Parathyroid adenoma (tissue), 2 donors: ENCODE results near the gene FBN2.

Experiments
- H2AFZ ChIP-seq: fragments of 300-600 bp; sonication (generic); one replicate; pipeline ENCODE4 v1.7.0; 2017; ENCODE audit warnings: antibody characterized with exemption, mild to moderate bottlenecking
- H3K27ac ChIP-seq: fragments of 300-600 bp; sonication (generic); one replicate; pipeline ENCODE4 v1.7.0; 2017
- H3K27me3 ChIP-seq: fragments of 300-600 bp; sonication (generic); one replicate; pipeline ENCODE4 v1.7.0; 2017; ENCODE audit warnings: low read length; ENCODE audit not compliant: control insufficient read depth, insufficient read depth
- H3K36me3 ChIP-seq: fragments of 300-600 bp; sonication (generic); one replicate; pipeline ENCODE4 v1.7.0; 2017; ENCODE audit warnings: low read length; ENCODE audit not compliant: control insufficient read depth, insufficient read depth
- H3K4me1 ChIP-seq: fragments of 300-600 bp; sonication (generic); one replicate; pipeline ENCODE4 v1.7.0; 2017; ENCODE audit warnings: control low read depth
- H3K4me2 ChIP-seq: fragments of 300-600 bp; sonication (generic); one replicate; pipeline ENCODE4 v1.7.0; 2017; ENCODE audit warnings: low read length
- H3K4me3 ChIP-seq: fragments of 300-600 bp; sonication (generic); one replicate; pipeline ENCODE4 v1.7.0; 2017; ENCODE audit warnings: low read depth, low read length
- H3K79me2 ChIP-seq: fragments of 300-600 bp; sonication (generic); one replicate; pipeline ENCODE4 v1.7.0; 2017; ENCODE audit warnings: control low read depth
- H3K9ac ChIP-seq: fragments of 300-600 bp; sonication (generic); one replicate; pipeline ENCODE4 v1.7.0; 2017; ENCODE audit warnings: mild to moderate bottlenecking
- H3K9me3 ChIP-seq: fragments of 300-600 bp; sonication (generic); one replicate; pipeline ENCODE4 v1.7.0; 2017; ENCODE audit warnings: low read length; ENCODE audit not compliant: control insufficient read depth
- TF ChIP-seq, protein P1 (sequence below): fragments of 300-600 bp; sonication (generic); IDR thresholded peaks from one replicate; pipeline ENCODE4 v1.7.0; 2017; ENCODE audit warnings: antibody characterized with exemption, mild to moderate bottlenecking
- donor health status: primary hyperparathyroidism.

FBN2 gene

DNA sequence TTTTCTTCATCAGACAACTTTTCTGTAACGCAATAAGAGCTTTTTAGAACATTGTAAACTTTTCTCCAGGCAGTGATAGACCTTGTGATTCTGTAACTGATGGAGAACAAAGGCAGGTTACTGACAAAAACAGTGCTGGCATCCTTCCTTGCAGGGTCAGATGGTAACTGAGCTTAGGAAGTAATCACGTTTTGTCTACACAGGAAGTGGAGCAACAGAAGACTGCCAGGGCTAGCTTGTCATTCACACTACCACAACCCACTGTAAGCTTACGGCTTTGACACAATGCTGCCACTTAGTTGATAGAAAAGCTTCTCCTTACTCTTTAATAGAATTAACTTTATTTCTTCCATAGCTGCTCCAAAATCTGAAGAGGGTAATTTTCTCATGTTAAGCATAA lies 46.8 kb downstream of the FBN2 start:
- Histone ChIP-seq H3K27me3 (no peaks in the 10 kb centered on the region), H3K4me2 (no peak overlapping the region), H3K4me3 (no peak overlapping the region), H3K36me3 (no peaks in the 10 kb centered on the region), H2AFZ (no peak overlapping the region), H3K4me1 (no peaks in the 10 kb centered on the region), H3K9ac (no peak overlapping the region), H3K9me3 (no peaks in the 10 kb centered on the region), H3K27ac (no peak overlapping the region), H3K79me2 (no peaks in the 10 kb centered on the region)
- TF ChIP-seq, protein P1, sequence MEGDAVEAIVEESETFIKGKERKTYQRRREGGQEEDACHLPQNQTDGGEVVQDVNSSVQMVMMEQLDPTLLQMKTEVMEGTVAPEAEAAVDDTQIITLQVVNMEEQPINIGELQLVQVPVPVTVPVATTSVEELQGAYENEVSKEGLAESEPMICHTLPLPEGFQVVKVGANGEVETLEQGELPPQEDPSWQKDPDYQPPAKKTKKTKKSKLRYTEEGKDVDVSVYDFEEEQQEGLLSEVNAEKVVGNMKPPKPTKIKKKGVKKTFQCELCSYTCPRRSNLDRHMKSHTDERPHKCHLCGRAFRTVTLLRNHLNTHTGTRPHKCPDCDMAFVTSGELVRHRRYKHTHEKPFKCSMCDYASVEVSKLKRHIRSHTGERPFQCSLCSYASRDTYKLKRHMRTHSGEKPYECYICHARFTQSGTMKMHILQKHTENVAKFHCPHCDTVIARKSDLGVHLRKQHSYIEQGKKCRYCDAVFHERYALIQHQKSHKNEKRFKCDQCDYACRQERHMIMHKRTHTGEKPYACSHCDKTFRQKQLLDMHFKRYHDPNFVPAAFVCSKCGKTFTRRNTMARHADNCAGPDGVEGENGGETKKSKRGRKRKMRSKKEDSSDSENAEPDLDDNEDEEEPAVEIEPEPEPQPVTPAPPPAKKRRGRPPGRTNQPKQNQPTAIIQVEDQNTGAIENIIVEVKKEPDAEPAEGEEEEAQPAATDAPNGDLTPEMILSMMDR = no peak

DNA sequence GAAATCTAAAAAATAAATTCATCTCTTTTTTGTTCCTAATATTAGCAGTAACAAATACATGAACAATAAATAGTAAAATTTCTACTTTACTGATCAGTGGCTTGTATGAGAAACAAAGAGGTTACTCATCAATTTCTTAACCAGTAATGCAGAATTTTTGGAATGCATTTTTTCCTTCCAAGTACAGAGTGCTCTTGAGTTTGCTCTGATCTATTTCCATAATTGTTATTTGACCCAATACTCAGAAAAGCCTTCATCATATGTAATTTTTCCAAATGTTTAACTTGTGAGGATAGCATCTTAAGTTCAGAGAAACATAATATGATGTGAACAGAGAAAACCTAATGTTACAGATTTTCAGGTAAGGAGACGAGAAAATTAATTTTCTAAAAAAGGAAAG lies 47.3 kb downstream of the FBN2 start:
- H2AFZ ChIP-seq = no peak overlapping the region

DNA sequence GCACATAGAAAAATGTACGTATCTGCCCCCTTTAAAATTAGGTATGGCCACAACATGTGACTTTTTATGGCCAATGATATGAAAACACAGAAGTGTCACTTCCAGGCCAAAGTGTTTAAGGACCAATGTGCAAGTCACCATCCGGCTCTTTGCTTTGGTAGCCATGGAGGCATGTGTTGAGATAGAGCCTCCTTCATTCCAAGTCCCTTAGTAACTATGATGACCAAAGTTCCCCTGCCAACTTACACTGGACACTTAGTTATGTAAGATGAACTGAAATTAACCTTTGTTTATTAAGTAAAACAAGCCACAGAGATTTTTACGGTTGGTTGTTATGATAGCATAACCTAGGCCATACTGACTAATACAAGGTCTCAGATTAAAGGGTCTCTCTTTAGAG lies 51.0 kb downstream of the FBN2 start:
- Histone ChIP-seq H3K9ac (no peak overlapping the region), H3K4me3 (no peak overlapping the region), H3K4me1 (no peaks in the 10 kb centered on the region), H3K27me3 (no peaks in the 10 kb centered on the region), H3K79me2 (no peaks in the 10 kb centered on the region), H3K27ac (no peak overlapping the region), H2AFZ (no peak overlapping the region), H3K36me3 (no peaks in the 10 kb centered on the region), H3K4me2 (no peak overlapping the region), H3K9me3 (no peaks in the 10 kb centered on the region)
- TF ChIP-seq, protein P1 = no peak

More for the DNA sequence above, 47.3 kb downstream of the FBN2 start:
- Histone ChIP-seq H3K4me2 (no peak overlapping the region), H3K27ac (no peak overlapping the region), H3K4me1 (no peaks in the 10 kb centered on the region), H3K4me3 (no peak overlapping the region), H3K36me3 (no peaks in the 10 kb centered on the region), H3K27me3 (no peaks in the 10 kb centered on the region), H3K9me3 (no peaks in the 10 kb centered on the region), H3K9ac (no peak overlapping the region), H3K79me2 (no peaks in the 10 kb centered on the region)
- TF ChIP-seq, protein P1 = no peak

DNA sequence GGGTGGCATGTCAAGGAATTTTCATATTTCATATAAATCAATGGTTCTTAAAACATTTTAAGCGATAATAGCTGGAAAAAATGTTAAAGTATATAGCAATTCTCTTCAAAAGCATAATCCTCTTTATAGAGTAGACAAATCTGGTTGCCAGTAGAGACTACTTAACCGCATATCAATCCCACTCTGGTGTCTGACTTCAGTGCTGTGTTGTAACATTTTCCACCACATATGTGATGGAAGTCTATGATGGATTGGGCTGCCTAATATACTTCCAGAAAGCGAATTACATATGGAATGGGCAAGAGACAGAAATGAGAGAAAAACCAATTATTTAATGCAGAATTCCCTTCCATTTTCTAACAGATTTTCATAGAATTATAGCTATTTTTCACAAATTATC lies 54.3 kb downstream of the FBN2 start:
- no peaks in the 10 kb centered on the region for H3K36me3 ChIP-seq
- H3K4me3 ChIP-seq = no peak overlapping the region
- H3K9ac ChIP-seq = no peak overlapping the region
- no peaks in the 10 kb centered on the region for H3K9me3 ChIP-seq
- no peak overlapping the region for H2AFZ ChIP-seq
- TF ChIP-seq, protein P1 = no peak
- H3K4me2 ChIP-seq = no peak overlapping the region
- H3K27me3 ChIP-seq = no peaks in the 10 kb centered on the region
- no peaks in the 10 kb centered on the region for H3K4me1 ChIP-seq
- no peak overlapping the region for H3K27ac ChIP-seq
- H3K79me2 ChIP-seq = no peaks in the 10 kb centered on the region

DNA sequence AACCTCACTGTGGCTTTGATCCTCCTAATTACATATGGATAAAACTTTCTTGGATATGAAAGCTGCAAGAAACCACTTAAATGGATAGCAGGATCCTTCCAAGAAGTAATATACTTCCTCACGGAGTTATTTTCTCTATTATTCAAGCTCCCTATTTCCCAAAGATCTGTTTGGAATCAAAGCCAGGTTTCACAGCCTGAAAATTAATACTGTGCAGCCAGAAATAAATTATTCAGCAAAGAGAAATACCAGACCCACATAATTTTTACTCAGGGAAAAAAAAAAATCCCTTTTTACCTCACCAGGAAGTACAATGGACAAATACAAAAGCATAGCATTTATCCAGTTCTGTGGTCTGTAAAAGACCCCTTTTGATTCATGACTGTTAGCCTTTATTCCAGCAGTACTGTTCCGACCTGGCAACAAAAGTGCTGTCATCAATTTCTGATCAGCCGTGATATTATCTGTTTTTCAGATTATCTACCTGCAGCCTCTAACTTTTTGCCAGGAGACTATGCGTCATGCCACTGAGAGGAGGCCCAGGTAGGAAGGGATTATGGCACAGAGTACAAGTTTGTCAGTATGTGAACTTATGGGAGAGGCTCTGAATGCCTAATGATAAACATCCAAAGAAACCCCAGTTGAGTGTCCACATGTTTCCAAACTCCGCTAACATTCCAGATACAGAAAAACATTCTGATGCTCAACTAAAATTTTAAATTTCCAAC lies 57.0 kb downstream of the FBN2 start:
- H2AFZ ChIP-seq = no peak overlapping the region
- no peaks in the 10 kb centered on the region for H3K4me1 ChIP-seq
- H3K4me3 ChIP-seq = no peak overlapping the region
- TF ChIP-seq, protein P1 = no peak
- no peaks in the 10 kb centered on the region for H3K27me3 ChIP-seq
- no peak overlapping the region for H3K9ac ChIP-seq
- no peaks in the 10 kb centered on the region for H3K79me2 ChIP-seq
- no peak overlapping the region for H3K4me2 ChIP-seq
- no peaks in the 10 kb centered on the region for H3K9me3 ChIP-seq
- no peaks in the 10 kb centered on the region for H3K36me3 ChIP-seq
- no peak overlapping the region for H3K27ac ChIP-seq
